Measurements from ENCODE around the gene RIPPLY3.

GRCh38 chr21:37045556-37045955, 39.1 kb downstream of the RIPPLY3 start:
- TF ChIP-seq CTCF (IDR thresholded peaks at IDR 0.05) (no peak), POLR2A (IDR thresholded peaks at IDR 0.05) (no peak)
